SH-SY5Y (cell line): ENCODE results near the gene GPR18.

Experiments
- GATA2 ChIP-seq: IDR thresholded peaks from 2 replicates; pipeline ENCODE4 v1.6.1; 2011; ENCODE audit warnings: mild to moderate bottlenecking, low read depth, low read length
- GATA3 ChIP-seq: IDR thresholded peaks from 2 replicates; pipeline ENCODE4 v1.6.1; 2011; ENCODE audit warnings: low read depth, mild to moderate bottlenecking, low read length, moderate library complexity

The GPR18 gene

DNA sequence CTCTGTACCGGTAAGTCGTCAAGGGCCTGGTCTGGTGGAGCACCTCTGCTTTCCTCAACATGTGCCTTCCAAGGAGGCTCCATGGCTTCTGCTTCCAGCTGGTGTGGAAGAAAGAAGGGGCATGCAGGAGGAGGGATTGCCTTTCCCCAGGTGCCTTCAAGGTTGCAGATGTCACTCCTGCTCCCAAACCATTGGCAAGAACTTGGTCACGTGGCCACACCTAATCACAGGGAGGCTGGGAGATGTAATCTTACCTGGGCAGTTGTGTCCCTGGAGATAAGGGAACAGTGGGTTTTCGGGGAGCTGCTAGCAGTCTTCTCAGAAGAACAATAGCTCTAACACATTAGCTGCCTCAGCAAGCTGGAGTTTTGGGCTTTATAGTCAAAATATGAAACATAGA is 9.7 kb upstream of the GPR18 start:
- TF ChIP-seq GATA2 = no peak
- no peak for TF ChIP-seq GATA3

DNA sequence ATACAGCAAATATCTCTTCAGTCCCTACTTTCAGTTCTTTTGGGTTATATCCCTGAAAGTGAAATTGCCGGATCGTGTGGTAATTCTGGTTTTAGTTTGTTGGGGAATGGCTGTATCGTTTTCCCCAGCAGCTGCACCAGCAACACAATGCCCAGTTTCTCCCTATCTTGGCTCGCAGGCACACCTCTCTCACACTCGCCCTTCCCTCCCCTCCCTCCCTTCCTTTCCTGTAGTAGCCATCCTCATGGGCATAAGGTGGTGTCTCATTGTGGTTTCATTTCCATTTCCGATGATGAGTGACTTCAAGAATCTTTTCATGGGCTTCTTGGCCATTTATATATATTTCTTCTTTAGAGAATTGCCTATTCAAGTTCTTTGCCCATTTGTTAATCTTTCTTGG is 8.6 kb upstream of the GPR18 start:
- no peak for TF ChIP-seq GATA2
- TF ChIP-seq GATA3 = no peak

DNA sequence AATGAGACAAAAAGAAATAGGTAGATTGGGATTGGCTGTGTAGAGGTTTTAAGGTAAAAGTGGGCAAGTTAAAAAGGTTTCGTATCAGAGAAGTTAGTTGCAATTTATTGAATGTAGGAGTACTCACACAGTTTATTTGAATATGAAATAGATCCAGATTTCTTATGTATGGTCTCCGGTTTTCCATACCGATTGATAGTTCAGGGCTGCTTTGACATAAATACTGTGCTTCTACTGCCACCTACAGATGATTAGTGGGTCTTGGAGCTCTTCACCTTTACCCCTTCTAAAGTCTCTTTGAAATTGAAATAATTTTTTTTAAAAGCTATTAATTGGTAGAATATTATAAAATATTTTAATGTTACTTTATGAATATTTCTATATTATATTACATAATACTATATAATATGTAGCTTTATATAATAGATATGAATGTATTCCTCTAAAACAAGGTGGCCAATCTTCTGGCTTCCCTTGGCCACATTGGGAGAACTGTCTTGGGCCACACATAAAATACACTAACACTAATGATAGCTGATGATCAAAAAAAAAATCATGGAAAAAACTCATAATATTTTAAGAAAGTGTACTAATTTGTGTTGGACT is 7.7 kb upstream of the GPR18 start:
- no peak for TF ChIP-seq GATA3
- TF ChIP-seq GATA2 = no peak

DNA sequence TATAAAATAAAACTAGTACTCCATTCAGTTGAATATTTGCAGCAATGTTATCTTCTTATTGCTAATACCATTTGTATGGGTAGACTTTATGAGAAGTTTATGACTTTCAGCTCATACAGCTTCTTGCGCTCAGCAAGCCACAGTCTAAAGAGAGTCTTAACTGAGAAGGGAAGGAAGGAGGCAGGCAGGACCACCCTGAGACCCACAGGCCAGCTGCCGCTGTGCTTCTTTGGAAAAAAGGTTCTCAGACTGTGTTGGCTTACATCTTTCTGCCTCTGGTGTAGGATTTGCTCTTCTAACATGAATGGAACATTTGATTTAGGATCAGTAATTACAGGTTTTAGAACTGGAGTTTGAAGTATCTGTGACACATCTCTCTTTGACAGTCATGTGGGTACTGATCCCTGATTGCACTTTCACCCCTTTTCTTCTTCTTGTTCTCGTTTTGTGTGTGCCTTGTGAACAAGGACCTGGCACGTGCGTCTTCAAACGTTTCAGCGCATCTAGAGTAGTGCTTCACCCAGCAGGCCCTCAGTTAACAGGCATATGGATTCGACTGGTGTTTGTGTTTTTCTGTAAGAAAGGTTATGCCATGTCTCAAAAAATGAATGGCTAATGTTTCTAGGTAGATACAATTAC is 7.1 kb upstream of the GPR18 start:
- no peak for TF ChIP-seq GATA3
- TF ChIP-seq GATA2 = no peak

DNA sequence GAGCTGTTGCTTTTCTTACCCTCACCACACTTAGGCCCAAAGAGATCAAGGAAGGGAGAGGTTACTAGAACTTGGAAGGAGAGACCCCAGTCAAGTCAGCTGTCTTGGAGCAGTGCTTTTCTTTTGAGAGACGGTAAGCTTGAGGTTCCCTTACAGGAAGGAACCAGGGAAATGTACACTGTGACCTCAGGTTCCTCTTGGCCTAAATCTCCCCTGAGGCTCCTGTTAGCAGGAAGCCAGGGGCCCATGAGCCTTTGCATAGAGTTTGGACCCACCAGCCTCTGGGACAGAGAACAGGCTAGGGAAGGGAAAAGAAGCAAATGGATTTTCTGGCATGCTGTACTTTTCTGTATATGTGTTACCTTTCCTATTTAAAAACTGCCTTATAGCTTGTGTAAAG is 5.9 kb upstream of the GPR18 start:
- TF ChIP-seq GATA2 = no peak
- no peak for TF ChIP-seq GATA3

DNA sequence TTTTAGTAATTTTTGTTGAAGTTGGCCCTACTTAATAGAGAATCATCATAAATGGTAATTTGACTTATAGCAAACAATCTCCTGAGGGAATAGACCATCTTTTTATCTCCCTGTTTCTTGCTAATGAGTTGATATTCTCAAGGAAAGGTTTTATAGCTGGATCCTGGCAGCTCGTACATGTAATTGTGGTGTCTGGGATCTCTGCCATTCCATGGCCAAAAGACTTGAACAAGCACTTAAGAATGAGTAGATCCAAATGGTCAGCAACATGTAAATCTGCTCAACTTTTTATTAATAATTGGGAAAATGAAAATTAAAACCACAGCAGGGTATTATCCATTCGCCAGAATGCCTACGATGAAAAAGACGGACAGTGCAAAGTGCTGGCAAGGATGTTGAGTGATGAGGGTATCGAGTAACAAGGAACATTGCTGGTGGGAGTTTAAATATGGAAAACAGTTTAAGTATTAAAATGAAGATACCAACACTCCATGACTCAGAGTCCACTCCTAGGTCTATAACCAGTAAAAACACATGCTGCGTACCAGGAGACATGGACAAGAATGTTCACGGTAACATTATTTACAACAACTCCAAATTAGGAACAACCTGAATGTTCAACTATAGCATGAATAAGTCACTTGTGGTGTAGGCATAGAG is 5.1 kb upstream of the GPR18 start:
- no peak for TF ChIP-seq GATA3
- no peak for TF ChIP-seq GATA2

DNA sequence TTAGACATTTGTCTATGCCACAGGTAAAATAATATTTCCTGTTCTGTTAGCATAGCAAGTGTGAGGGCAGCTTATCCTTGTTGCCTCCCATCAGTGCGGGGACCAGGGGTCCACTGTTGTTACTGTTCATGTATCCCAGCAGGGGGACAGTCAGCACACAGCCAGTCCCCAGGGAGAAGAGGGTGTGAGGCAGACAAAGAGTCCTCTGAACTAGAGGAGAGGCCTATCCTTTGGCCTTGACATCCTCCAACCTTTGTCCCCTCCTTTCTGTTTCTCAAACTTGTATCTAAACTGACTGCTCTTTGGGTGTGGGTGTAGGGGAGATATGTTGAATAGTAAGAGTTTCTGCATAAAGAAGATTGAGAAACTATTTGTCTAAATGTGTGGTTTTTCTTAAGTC is 2.9 kb upstream of the GPR18 start:
- TF ChIP-seq GATA3 = no peak
- no peak for TF ChIP-seq GATA2

DNA sequence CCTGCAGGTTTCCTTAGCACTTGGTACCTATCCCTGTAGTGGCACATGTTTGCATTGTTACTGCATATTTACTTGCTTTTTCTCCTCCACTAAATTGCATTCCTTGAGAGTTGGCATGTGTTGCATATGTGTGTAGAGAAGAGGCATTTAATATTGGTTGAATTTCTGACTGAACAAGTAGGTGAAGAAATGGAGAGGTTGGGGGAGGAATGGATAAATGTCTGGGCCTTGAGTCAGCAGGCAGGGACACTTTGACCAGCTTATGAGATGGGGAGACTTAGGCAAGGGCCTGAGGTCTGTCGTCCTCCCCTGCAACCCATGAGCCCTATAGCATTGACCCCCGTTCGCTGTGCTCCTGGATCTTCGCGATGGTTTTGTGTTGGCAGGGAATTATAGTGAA is 2.0 kb upstream of the GPR18 start:
- TF ChIP-seq GATA3 = no peak

DNA sequence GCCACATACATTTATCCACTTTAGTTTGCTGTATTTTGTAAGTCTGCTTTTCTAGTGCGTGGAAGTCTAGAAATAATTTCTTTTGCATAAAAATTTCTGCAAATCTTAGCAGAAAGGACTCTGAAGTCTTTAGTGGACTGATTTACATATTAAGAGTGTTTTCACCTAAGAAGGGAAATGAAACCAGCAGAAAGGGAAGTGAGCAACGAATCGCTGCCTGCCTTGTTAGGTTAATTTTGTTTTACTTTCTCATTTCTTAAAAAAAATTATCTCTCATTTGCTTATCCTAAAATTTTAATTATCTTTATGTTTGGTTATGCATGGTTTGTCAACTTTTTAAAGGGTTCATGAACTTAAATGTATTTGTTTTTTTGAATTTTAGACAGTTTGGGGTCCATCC is 767 bp upstream of the GPR18 start:
- no peak for TF ChIP-seq GATA3

DNA sequence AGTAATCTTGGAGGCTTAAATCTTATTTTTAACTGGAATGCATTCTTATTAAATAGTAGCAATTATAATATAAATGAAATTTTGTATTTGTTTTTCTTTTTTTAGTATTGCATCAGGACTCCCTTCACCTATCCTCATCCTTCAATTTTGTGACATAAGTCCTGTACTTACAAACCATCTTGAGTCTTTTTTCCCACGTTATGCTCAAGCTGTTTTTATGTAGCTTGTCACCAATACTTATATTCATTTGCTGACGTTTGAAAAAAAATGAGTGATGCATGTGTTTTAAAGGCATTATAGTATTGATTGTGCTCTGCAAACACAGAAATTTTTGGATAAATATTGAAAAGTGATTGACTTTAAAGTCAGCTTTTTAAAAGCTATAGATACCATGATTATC is 888 bp downstream of the GPR18 start:
- TF ChIP-seq GATA2 (no peak), GATA3 (no peak)

DNA sequence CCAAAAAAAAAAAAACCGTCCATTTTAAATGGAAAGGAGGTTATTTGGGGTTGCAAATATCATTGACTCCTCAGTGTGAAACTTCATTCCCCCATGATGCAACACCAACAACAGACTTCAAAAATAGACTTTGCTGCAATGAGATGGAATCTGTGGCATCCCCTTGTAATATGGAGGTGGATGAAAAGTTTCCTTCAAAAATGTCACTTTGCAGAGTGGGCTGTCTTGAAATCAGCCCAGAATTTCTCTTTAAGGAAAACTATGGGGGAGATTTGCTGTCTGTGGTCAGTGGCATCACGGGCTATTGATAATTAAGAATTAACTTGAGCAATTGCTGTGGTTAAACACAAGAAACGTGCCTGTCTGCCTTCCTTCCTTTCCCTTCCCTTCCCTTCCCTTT is 1.5 kb downstream of the GPR18 start:
- TF ChIP-seq GATA3 (no peak), GATA2 (no peak)

DNA sequence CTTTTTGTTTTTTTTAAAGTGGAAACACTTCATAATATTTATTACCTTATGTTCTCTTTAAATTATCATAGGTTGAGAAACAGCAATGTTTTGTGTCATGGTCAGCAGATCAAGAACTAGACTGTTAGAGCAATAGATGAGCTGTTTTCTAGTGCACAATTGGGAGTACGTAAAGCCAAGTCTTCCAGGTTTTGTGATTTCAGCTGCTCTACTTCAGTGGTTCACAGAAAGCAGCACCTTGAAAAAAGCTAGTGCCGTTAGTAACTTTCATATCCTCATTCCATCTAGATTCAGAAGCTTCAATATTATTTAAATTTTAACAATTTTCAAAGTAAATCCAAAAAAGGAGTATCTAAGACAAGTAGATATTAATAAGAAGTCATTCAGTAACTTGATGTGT is 1.9 kb downstream of the GPR18 start:
- TF ChIP-seq GATA3 (no peak), GATA2 (no peak)

DNA sequence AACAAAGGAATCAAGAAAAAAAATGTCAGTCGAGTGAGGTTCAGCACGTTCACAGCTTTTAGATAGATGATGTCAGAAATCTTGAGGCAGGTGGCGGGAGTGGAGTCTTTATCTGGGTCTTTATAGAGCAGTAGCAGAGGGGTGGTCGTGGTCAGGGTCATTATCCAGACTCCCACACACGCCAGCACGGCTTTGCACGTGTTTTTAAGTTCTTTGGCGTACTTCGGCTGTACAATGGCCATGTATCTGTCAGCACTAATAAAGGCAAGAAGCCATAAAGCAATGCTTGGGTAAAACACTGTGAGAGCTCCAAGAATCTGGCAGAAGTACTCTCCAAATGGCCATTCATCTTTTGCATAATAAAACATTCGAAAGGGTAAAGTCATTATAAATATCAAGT is 2.9 kb downstream of the GPR18 start:
- no peak for TF ChIP-seq GATA3
- no peak for TF ChIP-seq GATA2

DNA sequence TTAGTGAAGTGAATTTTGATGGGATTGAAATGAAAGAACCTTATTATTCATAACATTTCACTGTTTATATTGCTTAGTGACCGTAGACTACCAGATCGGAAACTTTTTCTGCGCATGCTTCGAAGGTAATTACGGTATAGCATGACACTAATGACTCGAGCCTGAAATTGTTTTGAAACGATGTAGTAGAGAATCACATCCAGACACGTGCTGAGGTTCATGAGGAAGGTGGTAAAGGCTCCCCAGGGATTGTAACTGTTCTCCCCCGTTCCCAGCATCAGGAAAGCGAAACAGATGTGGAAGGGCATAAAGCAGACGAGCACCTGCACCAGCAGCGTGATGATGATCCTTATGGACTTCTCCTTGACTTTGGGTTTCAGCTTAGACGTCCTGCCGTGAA is 3.3 kb downstream of the GPR18 start:
- no peak for TF ChIP-seq GATA2
- TF ChIP-seq GATA3 = no peak

DNA sequence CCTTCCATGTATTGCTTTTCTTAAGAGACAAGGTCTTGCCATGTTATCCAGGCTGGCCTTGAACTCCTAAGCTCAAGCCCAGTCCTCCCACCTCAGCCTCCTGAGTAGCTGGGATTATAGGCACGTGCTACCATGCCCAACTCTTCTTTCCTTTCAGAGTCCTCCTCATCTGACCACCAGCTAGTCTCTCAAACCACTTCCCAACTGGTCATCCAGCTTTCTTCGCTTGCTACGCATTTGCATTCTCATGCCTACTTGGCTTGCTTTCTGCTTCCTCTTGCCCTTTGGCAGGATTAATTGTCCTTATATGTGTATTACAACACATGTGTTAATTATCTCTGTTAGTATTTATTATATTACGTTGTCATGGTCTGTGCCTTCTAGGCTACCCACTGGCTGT is 6.3 kb downstream of the GPR18 start:
- TF ChIP-seq GATA2 (no peak), GATA3 (no peak)
